GM19455 (cell line): ENCODE results near the gene CKLF.
A peak's percentile ranks its signal among the peaks of the same experiment; 100 is the strongest.
"Not testable (repeated sequence)": the region's sequence is repeated elsewhere in the genome, so short reads cannot be mapped to it uniquely, and the experiment has no call there.

Experiments
- ATAC-seq: cut with Tn5 transposase; IDR thresholded peaks from one replicate; pipeline ENCODE4 v1.9.1; 2021; ENCODE audit not compliant: unreplicated experiment

CKLF gene

GRCh38 chr16:66596986-66597848 is 44.8 kb downstream of the CKLF start:
- no peak for ATAC-seq

GRCh38 chr16:66598111-66598510 is 45.7 kb downstream of the CKLF start:
- ATAC-seq: no peak

- ATAC-seq: no peak
Observed at GRCh38 chr16:66599726-66600125, 47.4 kb downstream of the CKLF start.

- no peak for ATAC-seq
Observed at GRCh38 chr16:66600477-66600876, 48.1 kb downstream of the CKLF start.

DNA sequence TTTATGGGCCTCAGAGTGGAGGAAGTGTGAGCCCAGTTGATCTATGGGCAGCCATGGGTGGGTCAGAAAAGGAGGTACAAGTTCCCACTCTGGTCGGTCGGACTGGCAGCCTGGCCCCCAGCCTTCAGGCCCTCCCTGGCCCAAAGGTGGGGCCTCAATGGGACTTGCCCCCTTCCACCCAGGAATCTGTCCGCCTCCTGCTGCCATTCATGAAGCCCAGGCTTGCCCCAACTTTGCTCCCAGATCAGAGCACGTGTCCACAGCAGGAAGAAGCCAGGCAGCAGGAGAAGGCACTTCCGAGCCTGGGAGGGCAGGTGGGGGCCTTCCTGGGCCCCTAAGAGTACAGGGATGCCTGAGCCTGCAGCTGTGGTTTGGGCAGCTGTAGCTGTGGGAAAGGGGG is 49.1 kb downstream of the CKLF start:
- no peak for ATAC-seq

GRCh38 chr16:66603537-66604375 is 51.4 kb downstream of the CKLF start:
- ATAC-seq: no peak

- ATAC-seq: peak; percentile 64
Observed at GRCh38 chr16:66604376-66605176, 52.2 kb downstream of the CKLF start, which contains the start of gene CMTM3. Gene CMTM3, plus strand, starts transcription at chr16:66604704. Its CDS starts 102 bp downstream, at chr16:66604806.

DNA sequence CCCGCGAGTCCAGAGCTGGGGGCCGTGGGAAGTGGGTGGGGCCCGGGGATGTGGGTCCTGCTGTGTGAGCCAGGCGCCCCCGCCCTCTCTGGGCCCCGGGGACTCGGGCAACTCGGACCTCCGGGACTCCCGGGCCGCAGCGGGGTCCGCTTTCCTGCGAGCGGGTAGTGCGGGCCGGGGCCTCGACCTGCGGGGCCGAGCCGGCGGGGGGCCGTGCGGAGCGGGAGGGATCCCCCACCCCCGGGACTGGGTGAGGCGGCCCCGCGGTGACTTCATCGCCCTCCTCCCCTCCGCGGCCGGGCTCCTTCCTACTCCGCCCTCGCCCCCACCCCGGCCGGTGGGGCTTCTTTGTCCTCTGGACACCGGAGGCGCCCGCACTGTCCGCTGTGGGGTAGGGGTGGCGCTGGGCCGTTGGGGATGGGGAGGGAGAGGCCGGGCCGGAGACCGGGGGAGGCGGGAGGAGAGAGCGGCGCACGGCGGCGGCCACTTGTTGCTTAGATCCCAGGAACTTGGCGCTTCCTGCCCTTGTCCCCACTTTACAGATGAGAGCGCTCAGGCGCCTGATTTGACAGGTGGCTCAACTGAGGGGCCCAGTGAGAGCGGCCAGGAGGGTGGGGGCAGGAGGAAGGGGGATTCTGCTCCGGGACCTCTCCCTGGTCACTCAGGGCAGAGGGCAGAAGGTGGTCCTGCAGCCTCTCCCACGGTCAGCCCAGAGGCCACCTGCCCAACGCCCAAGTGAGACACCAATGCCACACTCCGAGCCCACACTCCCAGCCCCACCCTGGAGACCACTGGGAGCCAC is 53.0 kb downstream of the CKLF start:
- ATAC-seq: no peak

DNA sequence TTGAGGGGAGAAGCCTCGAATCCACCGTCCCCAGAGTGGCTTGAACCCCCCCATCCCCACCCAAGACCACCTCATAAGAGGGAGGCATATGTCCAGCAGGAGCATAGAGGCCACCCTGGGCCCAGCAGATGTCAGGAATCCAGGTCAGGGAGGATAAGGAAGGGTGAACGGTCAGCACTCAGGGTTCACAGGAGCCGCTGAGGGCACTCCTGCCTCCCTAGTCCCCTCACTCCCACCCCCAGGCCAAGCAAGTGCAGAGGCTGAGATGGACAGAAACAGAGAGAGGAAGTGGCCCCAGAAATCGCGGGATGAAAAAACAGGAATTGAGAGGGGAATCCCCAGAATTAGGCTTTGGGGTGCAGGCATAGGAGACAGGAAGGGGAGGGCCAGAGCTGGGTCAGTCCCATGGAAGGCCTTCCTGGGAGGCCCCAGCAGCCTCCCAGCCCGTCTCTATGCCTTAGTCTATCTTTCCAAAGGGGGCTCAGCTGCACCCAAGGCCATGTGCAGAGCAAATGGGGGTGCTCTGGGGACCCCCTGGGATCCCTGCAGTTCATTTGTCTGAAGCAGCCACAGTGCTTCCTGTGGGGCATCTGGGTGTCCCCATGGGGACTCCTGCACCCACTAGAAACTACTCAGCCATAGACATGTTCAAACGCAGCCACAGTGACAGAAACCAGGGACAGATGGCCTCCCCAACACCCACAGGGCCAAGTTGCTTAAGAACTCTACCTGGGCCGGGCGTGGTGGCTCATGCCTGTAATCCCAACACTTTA is 53.8 kb downstream of the CKLF start:
- peak; percentile 46 for ATAC-seq

- no peak for ATAC-seq
Observed at GRCh38 chr16:66608241-66609138, 56.1 kb downstream of the CKLF start.

DNA sequence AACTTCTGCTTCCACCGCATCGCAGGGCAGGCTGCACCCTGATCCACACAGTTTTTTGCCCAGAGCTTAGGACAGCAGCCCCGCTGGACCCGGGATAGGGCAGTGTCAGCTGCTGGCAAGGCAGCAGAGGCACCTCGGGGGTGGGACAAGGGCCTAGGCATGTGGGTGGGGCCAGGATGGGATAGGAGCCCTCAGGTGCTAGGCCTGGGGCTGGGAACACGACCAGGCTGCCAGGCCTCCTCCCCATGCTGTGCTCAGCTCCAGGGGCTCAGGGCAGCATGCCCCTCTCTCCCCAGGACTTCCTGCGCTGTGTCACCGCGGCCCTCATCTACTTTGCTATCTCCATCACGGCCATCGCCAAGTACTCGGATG is 56.7 kb downstream of the CKLF start:
- no peak for ATAC-seq

- ATAC-seq: no peak
Observed at GRCh38 chr16:66610111-66610820, 57.9 kb downstream of the CKLF start.

- not testable (repeated sequence) for ATAC-seq
Observed at GRCh38 chr16:66611911-66612310, 59.5 kb downstream of the CKLF start.

DNA sequence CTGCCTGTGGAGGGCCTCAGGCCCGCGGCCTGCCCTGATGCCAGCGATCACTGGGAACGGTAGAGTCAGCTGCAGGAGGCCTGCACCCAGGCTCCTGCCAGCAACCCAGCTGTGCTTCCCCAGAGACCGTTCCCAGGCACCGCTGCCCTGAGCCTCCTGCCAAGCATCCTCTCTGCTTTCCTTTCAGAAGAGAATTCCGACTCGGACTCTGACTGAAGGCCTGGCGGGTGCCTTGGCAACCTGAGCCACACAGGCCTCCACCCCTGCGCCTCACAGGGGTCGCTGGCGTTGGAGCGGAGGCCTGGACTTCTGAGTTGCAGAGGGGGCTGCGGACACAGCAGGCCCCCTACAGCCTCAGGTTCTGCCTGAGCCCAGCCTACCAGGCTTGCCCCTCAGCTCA is 60.0 kb downstream of the CKLF start:
- ATAC-seq: no peak

DNA sequence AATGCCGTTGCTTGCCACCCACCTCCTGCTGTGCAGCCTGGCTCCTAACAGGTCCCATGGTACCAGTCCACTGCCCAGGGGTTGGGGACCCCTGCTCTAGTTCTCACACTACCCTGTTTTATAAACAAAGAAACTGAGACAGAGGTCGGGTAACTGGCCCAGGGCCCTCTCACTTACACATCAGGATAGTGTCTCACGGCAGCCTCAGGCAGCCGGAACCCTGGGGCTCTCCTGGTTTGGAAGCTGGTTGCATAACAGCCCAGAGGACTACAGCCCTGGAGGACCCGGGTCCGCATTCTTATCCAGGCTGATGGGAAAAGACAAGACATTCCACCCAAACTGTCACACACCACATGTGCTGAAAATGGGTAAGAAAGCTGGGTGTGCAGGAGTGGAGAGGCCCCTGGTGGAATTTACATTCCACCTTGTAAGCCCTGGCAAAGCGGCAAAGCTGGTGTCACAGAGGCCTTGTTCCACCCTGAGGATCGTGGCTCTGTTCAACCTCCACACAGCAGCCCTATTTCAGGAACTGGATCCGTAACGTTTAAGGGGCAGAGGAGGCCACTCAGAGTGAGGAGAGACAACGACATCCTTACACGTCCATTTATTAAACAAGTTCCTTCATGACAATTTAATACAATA is 61.9 kb downstream of the CKLF start:
- no peak for ATAC-seq
